ENCODE measurements around the gene PTPN23.

DNA sequence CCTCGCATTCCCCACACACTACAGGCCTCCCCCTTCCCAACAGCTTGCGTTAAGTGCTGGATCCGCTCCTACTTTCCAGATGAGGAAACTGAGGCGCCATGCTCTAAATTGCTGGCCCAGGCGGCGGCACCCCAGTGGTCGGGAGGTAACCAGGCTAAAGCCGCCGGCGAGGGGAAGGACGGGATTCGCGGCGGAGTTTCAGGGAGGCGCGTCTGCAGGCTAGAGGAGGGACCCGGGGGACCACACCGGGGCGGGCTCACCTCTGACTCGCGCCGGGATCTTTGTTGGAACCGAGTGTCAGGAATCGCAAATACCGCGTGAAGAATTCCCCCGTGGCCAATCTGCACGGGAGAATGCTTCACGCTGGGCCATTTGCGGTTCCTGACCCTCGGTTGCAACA lies 24.6 kb upstream of the PTPN23 start:
- TF ChIP-seq, protein P1, sequence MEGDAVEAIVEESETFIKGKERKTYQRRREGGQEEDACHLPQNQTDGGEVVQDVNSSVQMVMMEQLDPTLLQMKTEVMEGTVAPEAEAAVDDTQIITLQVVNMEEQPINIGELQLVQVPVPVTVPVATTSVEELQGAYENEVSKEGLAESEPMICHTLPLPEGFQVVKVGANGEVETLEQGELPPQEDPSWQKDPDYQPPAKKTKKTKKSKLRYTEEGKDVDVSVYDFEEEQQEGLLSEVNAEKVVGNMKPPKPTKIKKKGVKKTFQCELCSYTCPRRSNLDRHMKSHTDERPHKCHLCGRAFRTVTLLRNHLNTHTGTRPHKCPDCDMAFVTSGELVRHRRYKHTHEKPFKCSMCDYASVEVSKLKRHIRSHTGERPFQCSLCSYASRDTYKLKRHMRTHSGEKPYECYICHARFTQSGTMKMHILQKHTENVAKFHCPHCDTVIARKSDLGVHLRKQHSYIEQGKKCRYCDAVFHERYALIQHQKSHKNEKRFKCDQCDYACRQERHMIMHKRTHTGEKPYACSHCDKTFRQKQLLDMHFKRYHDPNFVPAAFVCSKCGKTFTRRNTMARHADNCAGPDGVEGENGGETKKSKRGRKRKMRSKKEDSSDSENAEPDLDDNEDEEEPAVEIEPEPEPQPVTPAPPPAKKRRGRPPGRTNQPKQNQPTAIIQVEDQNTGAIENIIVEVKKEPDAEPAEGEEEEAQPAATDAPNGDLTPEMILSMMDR (IDR thresholded peaks at IDR 0.05; ENCODE audit: insufficient read depth, low read length, poor library complexity, severe bottlenecking): no peak
- no peak for TF ChIP-seq EZH2phosphoT487 (conservative IDR thresholded peaks at IDR 0.05; ENCODE audit: low read length)
